GM19372 (cell line): ENCODE data around the gene FOXN3.
A peak's percentile ranks its signal among the peaks of the same experiment; 100 is the strongest.

Experiments
- ATAC-seq: cut with Tn5 transposase; IDR thresholded peaks from one replicate; pipeline ENCODE4 v1.9.1; 2021; ENCODE audit warnings: mild to moderate bottlenecking, low read depth, moderate library complexity; ENCODE audit not compliant: unreplicated experiment

Gene FOXN3

DNA sequence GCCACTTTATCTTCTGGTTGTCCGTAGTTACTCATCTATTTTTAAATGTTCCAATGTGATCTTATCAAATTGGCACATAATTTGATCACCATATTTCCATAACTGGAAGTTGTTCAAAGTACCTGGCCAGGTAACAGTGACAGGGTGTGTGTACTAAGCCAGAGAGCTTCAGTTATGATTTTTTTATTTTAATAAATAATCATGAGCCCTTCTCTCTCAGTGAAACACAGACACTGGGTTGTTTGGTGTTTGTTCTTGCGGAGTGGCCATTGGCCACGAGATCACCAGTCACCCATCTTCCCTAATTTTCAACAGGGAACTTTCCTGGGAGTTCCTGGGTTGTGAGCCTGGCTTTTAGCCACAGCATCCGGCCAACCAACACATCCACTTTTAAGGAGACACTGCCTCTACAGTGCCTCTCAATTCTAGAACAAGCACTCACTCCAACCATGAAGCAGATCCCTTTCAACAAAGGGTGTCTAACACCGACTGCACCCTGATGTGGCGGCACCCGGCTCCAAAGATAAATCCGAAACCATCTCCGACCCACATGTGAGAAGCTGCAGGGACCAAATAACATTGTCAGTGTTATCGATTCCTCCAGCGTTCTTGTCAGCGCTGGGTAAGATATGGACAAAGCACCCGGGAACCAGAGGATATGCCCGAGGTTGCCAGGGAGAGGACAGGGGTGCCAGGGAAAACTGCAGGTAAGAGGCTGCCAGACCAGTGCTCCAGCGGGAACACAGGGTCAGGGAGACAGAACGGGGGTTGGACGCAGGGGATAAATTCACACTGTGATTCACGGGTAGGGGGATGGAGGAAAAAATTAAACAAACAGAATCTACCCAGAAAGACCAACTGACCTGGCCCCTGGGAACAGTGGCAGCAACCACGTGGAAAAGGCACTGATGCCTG lies 49.9 kb downstream of the FOXN3 start:
- no peak for ATAC-seq

DNA sequence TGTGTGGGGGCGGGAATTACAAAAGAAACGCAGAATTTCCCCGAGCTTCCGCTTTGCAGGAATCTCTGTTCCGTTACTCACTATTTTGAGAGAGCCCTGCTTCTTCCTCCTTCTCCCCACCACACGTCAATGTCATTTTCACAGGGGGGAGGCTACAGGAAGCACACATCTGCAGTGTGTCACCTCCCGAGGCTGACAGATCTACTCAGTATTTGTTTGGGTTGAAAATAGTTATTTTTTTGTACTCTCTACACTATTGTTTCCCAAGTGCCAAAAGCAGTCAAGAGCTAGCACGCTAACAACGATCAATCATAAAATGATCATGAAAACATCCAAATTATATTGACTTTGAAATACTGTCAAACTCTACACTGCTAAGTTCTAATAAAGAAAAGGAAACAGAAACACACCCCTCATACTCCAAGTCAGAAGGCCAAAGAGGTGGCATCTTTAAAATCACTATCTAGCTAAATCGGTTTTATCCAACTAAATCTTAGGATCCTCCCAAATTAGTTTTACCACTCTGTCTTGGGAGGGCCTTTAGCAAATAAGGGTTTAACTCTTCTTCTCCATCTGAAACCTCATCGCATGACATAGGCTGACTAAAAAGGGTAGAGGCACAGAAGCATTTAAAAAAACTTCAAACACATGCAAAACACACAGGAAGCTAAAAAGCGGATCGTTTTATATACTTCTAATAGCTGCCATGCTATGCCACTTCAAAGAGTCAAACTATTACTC lies 51.8 kb downstream of the FOXN3 start:
- ATAC-seq = peak; percentile 89

DNA sequence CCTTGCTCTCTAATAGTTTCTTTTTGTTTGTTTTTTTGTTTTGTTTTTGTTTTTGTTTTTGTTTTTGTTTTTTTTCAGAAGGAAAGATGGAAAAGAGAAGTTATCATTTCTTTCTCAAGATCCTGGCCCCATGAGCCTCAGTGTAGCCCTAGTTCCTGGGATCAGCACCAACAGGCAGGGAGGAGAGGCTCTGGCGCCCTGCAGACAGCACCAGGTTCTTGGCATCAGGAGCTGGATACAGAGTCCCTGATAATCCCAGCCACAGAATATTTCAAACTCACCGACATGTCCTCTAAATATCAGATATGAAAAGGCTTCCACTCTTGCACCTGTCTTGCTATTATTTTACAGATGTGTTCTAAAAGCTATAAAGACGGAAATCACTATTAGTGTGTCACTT lies 52.7 kb downstream of the FOXN3 start:
- no peak for ATAC-seq

DNA sequence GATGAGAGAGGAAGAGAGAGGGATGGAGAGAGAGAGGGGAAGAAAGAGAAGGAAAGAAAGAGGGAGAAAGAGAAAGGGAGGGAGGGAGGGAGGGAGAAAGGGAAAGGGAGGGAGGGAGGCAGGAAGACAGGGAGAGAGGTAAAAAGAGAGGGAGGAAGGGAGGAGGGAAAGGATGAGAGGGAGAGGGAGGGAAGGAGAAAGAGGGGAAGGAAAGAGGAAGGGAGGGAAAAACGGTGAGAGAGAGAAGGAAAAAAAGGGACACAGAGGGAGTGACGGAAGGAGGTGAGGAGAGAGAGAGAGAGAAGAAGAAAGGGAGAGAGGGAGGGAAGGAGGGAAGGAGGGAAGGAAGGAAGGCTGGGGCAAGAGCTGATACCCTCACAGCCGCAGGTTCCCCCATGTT lies 56.8 kb downstream of the FOXN3 start:
- no peak for ATAC-seq

DNA sequence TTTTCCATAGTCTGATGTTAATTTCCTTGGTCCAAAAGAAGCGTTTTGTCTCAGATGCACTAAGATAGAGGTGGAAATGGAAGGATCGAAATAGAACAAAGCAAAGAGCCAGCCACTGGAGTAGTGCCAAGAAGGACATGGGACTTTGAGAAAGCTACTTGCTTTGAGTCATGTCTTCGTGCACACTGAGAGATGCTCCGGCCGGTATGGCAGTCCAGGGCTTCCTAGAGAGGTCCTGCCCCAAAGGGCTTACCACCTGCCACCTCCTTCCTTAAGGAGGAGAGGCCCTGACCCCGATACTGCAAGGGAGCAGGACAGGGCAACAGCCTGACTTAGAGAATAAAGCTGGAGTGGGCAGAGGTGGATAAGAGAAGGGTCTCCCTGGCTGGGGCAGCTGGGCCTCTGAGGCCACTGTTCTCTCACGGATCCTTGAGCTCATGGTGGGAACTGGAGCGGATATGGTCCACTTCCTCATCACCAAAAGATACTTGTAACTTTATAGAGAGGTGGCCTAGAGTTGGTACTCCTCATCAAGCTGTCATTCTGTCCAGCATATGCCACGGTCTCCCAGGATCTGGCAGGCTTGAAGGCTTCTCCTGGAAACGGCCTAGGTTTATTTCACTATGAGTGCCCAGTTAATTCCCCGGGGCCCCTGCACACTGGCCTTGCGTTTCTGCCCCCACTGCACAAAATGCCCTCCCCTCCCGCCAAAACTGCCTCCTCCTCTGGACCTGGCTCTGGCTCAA lies 57.4 kb downstream of the FOXN3 start:
- ATAC-seq = no peak

DNA sequence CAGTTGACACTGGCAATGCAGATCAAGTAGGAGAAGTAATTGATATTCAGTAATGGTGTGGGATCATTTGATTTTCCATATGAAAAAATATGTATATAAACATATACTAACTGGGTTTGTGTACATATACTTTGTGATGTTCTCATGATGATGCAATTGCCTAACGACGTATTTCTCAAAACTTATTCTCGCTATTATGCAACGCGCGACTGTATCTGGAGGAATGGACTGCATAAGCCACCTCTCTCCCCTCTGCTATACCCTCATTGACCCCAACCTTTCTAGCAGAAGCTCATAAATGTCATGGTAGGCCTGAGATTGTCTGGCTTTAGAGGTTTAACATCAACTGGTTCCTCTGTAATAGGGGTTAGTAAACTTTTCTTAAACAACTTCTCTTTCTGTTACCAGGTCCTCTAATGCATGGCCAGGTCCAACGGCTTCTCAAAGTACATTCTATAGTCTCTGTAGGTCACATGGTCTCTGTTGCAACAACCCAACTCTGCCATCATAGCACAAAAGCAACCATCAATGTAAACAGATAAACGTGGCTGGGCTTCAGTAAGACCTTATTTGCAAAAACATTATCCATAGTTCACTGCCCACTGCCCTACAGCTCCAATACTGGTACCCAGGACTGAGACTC lies 59.3 kb downstream of the FOXN3 start:
- no peak for ATAC-seq

DNA sequence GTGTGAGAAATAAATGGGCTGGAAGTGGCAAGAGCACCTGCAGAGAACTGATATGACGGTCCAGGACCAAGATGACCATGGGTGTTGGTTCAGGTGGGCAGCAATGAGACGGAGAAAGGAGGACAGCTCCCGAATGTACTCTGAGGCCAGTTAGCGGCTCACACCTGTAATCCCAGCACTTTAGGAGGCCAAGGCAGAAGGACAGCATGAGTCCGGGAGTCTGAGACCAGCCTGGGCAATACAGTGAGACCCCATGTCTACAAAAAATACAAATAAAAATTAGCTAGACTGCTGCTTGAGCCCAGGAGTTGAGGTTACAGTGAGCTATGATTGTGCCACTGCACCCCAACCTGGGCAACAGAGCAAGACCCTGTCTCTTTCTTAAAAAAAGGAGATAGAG lies 60.1 kb downstream of the FOXN3 start:
- ATAC-seq = no peak

DNA sequence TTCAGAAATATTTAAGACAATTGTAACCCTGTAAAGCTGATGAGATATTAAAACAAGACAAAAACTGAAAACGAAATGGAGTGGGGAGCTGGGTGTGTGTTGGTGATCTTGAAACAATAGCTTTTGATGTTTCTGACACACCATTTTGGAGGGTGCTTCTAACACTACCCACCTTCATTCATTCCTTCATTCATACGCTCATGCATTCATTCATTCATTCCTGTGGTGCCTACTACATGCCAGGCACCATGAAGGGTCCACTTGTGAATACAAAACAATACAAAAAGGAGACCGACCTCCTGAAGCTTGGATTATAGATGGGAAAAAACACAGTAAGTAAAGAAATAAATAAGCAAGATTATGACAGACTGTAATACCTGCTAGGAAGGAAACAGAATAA lies 60.5 kb downstream of the FOXN3 start:
- ATAC-seq = no peak

DNA sequence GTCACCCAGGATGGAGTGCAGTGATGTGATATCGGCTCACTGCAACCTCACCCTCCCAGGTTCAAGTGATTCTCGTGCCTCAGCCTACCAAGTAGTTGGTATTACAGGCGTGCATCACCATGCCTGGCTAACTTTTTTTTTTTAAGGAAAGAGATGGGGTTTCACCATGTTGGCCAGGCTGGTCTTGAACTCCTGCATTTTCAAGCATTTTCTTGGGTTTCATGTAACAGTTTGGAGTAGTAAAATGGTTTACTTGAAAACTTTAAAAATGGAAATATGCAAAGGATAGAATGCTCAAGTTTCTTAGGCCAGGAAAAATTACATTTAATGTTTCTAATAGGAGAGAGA lies 63.3 kb downstream of the FOXN3 start:
- no peak for ATAC-seq

DNA sequence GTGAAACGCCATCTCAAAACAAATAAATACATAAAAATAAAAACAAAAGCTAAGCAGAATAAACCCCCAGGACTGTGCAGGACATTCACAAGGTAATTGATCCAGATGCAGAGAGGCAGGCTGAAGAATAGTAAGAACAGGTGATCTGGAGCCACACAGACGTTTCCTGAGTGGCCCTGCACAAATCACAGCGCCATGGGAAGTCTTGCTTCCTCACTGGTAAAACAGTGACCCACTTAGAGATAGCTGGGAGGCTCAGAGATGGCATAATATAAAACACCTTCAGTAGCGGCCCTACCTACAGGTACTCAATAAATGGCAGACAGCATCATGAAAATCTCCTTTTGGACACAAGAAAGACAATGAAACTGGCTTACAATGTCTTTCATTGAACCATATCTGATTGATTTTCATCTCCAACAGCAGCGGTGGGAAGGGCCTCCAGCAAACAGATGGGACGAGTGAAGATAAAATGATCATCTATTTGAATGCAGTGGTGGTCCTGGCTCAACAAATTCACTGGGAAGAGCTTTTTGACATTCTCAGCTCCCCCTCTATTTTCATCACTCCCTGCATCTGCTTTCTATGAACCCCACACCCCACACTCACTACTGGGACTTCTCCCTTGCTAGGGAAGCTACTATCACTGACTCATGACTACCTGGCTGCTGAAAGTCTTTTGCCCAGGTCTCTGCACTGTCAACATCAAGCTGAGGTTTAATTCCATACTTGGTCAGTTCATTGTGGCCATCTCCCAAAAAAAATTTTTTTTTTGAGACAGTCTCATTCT lies 63.9 kb downstream of the FOXN3 start:
- no peak for ATAC-seq

DNA sequence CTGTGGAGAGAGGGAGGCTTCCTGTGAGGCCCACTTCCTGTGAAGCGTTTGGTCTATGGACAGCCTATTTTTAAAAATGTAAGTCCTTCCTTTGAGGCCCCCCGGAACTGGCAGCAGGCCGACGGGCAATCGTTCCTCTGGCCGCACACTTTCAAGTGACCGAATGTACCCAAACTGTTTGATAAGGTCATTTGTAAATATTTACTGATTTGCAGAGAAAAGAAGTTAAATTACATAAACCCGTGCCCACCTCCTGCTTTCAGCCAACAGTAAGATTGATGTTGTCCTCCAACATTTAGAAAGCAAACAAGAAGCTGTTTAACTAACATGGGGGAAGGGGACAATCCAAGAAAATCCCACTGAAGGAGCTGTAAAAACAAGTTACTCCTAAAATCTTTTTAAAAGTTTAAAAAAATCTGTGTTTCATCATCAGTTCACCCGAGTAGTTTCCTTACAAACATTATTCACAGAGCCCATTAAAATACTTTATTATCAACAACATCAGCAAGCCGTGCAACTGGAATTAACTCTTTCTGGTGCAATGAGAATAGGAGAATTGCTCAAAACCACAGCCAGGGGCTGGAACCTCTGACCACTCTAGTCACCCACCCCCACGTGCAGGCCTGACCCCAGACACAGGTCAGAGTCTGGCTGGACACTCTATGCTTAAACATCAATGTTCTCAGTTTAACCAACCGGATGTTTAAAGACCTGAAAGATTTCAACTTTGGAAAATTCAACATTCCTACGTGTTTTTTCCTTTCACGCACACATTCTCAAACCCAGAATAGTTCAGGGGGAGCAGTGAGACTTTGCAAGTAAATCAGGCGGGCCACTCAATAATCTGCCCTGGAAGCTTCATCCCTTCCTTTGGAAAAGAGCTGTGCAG lies 65.3 kb downstream of the FOXN3 start:
- peak; percentile 69 for ATAC-seq

DNA sequence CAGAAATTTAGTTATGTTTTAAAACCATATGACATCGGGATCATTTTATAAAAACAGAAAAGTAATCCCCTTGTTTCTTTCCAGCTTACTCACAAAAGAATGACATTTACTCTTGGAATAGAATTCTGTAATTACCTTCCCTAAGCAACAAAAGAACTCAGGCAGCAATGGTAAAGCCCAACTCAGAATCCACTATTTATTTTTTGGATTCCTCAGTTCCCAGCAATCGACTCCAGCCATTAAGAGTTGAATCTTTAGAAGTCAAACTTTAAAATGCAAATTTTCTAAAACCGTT lies 65.9 kb downstream of the FOXN3 start:
- ATAC-seq = no peak

DNA sequence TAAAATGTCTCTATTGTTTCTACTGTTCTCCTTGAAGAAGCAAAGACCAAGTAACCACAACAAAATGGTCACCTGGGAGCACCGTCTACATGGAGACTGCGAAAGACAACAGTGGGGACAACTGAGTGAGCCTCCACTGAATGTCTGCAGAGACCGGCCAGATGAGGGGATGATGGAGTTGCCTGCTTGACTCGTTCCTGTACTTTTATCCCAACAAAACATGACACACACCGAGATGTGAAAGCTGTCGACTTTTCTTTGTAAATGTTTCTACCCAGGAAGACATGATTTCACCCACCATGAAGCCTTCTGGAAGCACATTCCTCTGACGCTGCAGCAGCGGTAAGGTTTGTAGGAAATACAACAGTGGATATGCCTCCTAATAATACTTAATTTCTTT lies 66.9 kb downstream of the FOXN3 start:
- ATAC-seq = no peak

DNA sequence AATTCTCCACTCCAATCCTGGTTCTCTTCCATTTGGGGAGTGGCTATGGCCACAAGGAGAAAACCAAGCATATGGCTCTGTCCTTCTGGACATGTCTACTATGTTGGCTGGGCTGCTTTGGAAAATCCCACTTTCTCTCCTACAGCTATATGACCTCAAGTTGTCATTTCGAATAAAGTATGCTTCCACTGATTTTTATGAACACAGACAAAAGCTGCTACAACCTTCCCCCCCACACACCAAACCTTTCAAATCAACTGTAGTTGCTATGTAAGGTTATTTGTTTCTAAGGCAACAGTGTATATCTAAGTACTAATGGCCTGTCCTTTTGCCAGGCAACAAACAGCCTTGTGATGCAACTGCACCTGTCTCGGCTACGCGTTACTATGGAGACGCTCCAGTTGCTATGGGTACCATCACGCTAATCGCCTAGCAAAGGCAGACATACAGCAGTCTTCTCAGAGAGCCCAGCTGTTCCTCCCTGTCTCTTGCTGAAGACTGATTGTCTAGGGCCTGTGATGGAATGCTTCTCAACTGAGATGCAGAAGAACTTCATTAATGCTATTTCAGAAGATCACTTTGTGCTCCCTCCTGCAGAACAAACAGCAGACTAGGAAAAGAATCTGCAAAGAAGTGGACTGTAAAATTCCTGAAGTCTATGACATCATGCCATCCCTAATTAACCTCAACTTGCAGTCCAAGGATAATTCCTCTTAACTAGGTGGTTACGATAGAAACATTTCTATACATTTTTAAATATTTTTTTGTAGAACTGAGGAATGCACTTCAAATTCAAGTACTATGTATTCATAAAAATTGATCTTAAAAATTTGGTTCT lies 67.6 kb downstream of the FOXN3 start:
- ATAC-seq = no peak

DNA sequence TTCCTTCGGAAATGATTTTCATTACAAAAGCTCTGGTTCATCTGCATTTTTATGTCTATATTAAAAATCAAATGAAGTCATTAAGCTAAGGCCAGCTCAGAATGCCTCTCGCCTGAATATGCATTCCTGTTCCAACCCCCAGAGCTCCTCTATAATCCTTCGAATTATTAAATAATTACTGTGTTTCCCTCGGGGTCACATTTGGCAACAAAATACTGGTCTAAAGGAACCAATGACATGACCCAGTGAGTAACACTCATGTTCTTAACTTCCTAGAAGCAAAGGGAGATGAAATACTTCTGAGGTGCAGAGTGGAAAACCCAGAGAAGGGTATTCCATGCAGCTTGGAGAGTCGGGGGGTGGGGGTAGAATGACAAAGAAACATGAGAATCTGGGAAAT lies 68.3 kb downstream of the FOXN3 start:
- no peak for ATAC-seq

DNA sequence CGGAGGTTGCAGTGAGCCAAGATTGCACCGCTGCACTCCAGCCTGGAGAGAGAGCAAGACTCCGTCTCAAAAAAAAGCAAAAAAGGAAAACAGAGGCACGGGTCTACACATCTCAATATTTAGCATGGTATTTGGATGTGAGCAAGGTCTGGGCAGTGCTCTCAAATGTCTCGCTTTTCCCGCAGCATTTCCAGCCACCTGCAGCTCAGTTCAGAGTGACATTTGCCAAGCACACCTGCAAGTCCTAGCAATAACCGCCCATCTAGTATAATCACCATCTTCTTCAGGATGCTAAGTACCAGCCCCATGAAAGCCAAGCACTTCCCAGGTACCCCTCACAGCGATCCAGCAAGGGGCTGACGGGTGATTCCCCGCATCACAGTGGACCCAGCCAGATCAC lies 69.1 kb downstream of the FOXN3 start:
- ATAC-seq = no peak

DNA sequence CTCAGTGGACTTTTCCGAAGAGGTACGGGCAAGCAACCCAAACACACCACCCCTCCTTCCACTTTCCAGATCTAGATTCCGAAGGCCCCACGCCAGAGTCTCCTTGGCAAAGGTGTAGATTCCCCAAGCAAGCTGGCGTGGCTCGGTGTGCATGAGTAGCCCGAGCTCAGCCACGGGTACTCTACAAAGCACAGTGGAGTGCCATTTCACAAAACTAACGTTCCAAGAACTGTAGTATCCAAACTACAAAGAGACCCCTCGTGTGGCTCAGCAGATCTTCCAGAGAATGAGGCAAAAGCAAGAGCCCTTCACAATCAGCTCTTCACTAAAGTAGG lies 72.1 kb downstream of the FOXN3 start:
- no peak for ATAC-seq

DNA sequence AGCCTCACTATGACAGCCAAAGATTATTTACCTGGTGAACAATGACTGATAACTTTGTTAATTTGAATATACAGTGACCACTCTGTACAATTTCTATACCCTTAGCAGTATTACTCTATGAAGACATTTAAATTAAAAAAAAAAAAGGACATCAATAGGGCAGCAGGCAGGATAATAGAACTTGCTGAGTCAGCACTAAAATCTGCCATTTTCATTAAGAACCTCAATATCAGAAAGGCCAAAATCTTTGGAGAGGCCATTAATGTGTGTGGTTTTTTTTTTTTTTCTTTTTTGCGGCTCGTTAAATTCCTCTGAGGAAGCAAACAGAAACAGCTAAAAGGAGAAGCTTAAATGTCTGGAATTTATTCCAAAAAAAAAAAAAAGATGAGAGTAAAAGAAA lies 73.7 kb downstream of the FOXN3 start:
- no peak for ATAC-seq

DNA sequence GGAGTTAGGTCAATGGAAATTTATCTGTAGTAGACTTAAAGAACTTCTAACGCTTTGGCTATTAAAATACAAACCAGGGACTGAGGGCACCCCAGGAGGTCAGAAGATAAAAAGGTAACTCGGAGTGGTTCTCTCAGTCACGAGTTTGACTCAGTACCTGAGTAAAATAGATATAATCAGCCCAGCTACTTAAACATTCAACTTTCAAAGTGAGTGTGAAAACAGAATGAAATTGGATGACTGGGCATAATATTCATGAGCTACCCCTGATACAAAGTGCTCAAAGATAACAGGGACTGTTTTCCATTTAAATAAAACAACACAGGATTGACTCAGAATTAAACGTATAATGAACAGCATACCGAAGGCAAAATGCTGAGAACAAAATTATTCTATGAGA lies 75.0 kb downstream of the FOXN3 start:
- no peak for ATAC-seq
